MM.1S (cell line): ENCODE results near the gene ACOT2.
"Not testable (repeated sequence)": the region's sequence is repeated elsewhere in the genome, so short reads cannot be mapped to it uniquely, and the experiment has no call there.

ENCODE experiments used
- DNase-seq: peaks from one replicate; pipeline ENCODE4 v3.0.0-alpha.2; 2015
- H2AFZ ChIP-seq: fragments of 300-600 bp; sonication (generic); 2 replicates; pipeline ENCODE4 v1.6.0; 2016; ENCODE audit warnings: antibody characterized with exemption, low read length
- H3F3A ChIP-seq: fragments of 300-600 bp; sonication (generic); 2 replicates; pipeline ENCODE4 v1.6.1; 2016; ENCODE audit warnings: mild to moderate bottlenecking, antibody characterized with exemption, low read length, moderate library complexity, mixed read lengths; ENCODE audit not compliant: insufficient read depth
- H3K27ac ChIP-seq: fragments of 300-600 bp; sonication (generic); 2 replicates; pipeline ENCODE4 v1.5.1; 2016; ENCODE audit warnings: mild to moderate bottlenecking, low read length
- H3K27me3 ChIP-seq: fragments of 300-600 bp; sonication (generic); replicated peaks from 2 replicates; pipeline ENCODE4 v1.6.0; 2016; ENCODE audit warnings: low read length; ENCODE audit not compliant: insufficient read depth
- H3K36me3 ChIP-seq: fragments of 300-600 bp; sonication (generic); replicated peaks from 2 replicates; pipeline ENCODE4 v1.6.1; 2016; ENCODE audit warnings: mild to moderate bottlenecking, low read length, mixed read lengths; ENCODE audit not compliant: insufficient read depth
- H3K4me1 ChIP-seq: fragments of 300-600 bp; sonication (generic); 2 replicates; pipeline ENCODE4 v1.6.1; 2016; ENCODE audit warnings: low read length, mixed read lengths
- H3K4me2 ChIP-seq: fragments of 300-600 bp; sonication (generic); 2 replicates; pipeline ENCODE4 v1.6.0; 2016; ENCODE audit warnings: low read depth, low read length
- H3K4me3 ChIP-seq: fragments of 300-600 bp; sonication (generic); 2 replicates; pipeline ENCODE4 v1.5.1; 2016; ENCODE audit warnings: low read length, mixed read lengths
- H3K79me2 ChIP-seq: fragments of 300-600 bp; sonication (generic); 2 replicates; pipeline ENCODE4 v1.6.1; 2016; ENCODE audit warnings: mixed run types, low read length, mixed read lengths
- H3K9ac ChIP-seq: fragments of 300-600 bp; sonication (generic); 2 replicates; pipeline ENCODE4 v1.6.1; 2016; ENCODE audit warnings: low read length, mixed read lengths
- H3K9me2 ChIP-seq: fragments of 300-600 bp; sonication (generic); replicated peaks from 2 replicates; pipeline ENCODE4 v1.6.1; 2016; ENCODE audit warnings: mild to moderate bottlenecking, low read length, mixed read lengths; ENCODE audit not compliant: insufficient read depth
- H3K9me3 ChIP-seq: fragments of 300-600 bp; sonication (generic); replicated peaks from 2 replicates; pipeline ENCODE4 v1.6.1; 2016; ENCODE audit warnings: mild to moderate bottlenecking, low read length, mixed read lengths; ENCODE audit not compliant: insufficient read depth
- H4K20me1 ChIP-seq: fragments of 300-600 bp; sonication (generic); 2 replicates; pipeline ENCODE4 v1.6.1; 2016; ENCODE audit warnings: mild to moderate bottlenecking, low read length, moderate library complexity, mixed read lengths; ENCODE audit not compliant: insufficient read depth
- TF ChIP-seq, protein P1 (sequence below): fragments of 300-600 bp; sonication (generic); IDR thresholded peaks from 2 replicates; pipeline ENCODE4 v1.5.1; 2016; ENCODE audit warnings: antibody characterized with exemption, low read length, mixed read lengths

The ACOT2 gene

DNA sequence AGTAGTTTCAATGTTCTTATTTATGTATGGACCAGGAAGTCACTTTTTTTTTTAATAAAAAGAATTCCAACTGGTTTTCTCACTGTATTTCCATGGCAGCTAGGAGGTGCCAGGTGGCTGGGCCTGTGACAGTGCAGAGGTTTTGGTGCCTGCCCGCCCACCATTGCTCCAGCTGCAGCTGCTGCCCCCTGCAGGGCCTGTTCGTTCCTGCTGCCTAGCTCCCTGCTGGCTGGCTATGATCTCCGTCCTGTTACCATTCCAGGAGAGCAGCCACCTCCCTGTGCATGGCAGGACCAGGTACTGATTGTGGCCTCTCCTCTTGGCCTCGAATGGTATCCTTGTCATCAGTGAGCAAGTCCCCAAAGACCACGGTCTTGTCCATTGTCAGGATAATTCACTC lies 30.0 kb upstream of the ACOT2 start:
- not testable (repeated sequence) for H3K9me2 ChIP-seq, H3K36me3 ChIP-seq, DNase-seq, H3K27me3 ChIP-seq, H3K27ac ChIP-seq, H2AFZ ChIP-seq, H3K4me2 ChIP-seq, H3K4me3 ChIP-seq, H3K79me2 ChIP-seq, H4K20me1 ChIP-seq, H3F3A ChIP-seq, H3K9ac ChIP-seq, H3K4me1 ChIP-seq, H3K9me3 ChIP-seq
- TF ChIP-seq, protein P1, sequence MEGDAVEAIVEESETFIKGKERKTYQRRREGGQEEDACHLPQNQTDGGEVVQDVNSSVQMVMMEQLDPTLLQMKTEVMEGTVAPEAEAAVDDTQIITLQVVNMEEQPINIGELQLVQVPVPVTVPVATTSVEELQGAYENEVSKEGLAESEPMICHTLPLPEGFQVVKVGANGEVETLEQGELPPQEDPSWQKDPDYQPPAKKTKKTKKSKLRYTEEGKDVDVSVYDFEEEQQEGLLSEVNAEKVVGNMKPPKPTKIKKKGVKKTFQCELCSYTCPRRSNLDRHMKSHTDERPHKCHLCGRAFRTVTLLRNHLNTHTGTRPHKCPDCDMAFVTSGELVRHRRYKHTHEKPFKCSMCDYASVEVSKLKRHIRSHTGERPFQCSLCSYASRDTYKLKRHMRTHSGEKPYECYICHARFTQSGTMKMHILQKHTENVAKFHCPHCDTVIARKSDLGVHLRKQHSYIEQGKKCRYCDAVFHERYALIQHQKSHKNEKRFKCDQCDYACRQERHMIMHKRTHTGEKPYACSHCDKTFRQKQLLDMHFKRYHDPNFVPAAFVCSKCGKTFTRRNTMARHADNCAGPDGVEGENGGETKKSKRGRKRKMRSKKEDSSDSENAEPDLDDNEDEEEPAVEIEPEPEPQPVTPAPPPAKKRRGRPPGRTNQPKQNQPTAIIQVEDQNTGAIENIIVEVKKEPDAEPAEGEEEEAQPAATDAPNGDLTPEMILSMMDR, result peak; percentile 46

DNA sequence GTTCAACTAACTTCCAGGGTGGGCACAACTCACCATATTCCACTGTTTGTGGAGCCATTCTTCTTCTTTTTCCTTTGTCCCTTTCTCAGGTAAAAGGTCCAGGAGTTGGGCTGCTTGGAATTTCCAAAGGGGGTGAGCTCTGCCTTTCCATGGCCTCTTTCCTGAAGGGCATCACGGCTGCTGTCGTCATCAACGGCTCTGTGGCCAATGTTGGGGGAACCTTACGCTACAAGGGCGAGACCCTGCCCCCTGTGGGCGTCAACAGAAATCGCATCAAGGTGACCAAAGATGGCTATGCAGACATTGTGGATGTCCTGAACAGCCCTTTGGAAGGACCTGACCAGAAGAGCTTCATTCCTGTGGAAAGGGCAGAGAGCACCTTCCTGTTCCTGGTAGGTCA lies 26.1 kb upstream of the ACOT2 start:
- H2AFZ ChIP-seq, H3K4me3 ChIP-seq, H3K9ac ChIP-seq, H3K9me3 ChIP-seq, H3K27ac ChIP-seq, H3K4me2 ChIP-seq, H3K36me3 ChIP-seq, H3K9me2 ChIP-seq, H4K20me1 ChIP-seq, H3K27me3 ChIP-seq, H3K79me2 ChIP-seq, H3F3A ChIP-seq, DNase-seq, H3K4me1 ChIP-seq: not testable (repeated sequence)

DNA sequence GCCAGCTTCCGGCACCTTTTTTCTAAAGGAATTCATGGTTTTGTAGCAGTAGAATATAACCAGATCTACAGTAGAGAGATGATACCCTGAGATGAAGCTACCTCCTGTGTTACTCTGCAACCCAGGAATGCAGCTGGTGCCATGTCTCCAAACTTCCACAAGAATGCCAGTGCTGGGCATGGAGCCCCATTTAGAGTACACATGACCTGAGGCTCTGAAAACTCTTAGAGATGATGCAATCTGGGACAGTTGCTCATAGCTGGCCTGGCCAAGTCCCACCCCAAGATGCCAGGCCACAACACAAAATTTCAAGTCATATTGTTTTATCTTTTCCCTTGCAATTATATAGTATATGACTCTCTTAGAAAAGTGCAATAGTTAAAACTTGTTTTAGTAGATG lies 23.7 kb upstream of the ACOT2 start:
- H4K20me1 ChIP-seq, H3K27ac ChIP-seq, H3K4me2 ChIP-seq, H3K4me3 ChIP-seq, H3K36me3 ChIP-seq, H3F3A ChIP-seq, H3K9me2 ChIP-seq, H3K9ac ChIP-seq, H3K27me3 ChIP-seq, H2AFZ ChIP-seq, DNase-seq, H3K9me3 ChIP-seq, H3K4me1 ChIP-seq, H3K79me2 ChIP-seq: not testable (repeated sequence)

DNA sequence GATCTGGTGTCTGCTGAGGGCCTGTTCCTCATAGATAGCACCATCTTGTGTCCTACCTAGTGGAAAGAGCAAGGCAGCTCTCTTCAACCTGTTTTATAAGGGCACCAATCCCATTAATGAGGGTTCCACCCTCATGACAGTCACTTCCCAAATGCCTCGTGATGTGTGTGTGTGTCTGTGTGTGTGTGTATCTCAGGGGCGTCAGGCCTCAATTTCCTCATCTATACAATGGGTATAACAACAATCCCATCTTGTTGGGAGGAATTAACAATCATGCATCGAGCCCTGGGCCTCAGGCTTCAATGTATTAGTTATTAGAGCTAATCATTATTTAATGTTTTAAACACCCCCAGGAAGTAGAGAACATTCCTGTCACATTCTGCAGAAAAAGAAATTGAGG lies 19.9 kb upstream of the ACOT2 start:
- H4K20me1 ChIP-seq, DNase-seq, H3K9ac ChIP-seq, H3K4me2 ChIP-seq, H3K4me1 ChIP-seq, H3K9me2 ChIP-seq, H3F3A ChIP-seq, H3K9me3 ChIP-seq, H3K79me2 ChIP-seq, H3K27ac ChIP-seq, H3K4me3 ChIP-seq, H2AFZ ChIP-seq, H3K27me3 ChIP-seq, H3K36me3 ChIP-seq: not testable (repeated sequence)

DNA sequence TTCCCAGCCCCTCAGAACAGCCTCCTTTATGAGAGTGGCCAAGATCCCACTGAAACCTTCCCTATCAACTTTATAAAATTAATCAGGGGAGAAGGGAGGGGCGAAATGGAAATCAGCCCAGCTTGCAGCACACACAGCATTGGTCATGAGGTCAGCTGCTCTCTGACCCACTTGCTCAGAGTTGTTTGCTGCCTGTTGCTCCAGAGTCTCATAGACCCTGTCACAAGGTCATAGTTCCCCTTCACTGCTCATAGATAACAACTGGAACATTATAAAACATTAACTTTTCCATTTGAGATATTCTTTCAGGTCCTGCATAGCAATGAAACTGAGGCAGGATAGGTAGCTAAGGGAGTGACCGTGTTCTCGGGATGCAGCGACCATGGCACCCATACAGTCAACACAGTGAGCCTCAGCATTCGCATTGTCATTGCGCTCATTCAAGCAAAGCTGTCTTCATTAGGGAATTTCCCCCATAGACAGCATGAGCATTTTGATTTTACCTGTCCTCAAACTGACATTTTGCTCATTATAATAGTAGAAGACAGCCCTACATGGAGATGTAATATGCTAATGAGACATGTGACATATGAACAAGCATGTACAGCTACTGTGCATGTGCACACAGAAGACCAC lies 19.0 kb upstream of the ACOT2 start:
- H3K27ac ChIP-seq, H3K4me1 ChIP-seq, H3K79me2 ChIP-seq, H3K9ac ChIP-seq, H4K20me1 ChIP-seq, H3K9me2 ChIP-seq, H2AFZ ChIP-seq, H3K4me2 ChIP-seq, H3K36me3 ChIP-seq, H3K4me3 ChIP-seq, H3K9me3 ChIP-seq, H3K27me3 ChIP-seq, DNase-seq, H3F3A ChIP-seq: not testable (repeated sequence)
